Thyroid gland (tissue), 4 donors: ENCODE results near the gene WDTC1.

Experiments
- POLR2A ChIP-seq, 2 donors: fragments of 450-650 bp; IDR thresholded peaks; one replicate each; pipeline ENCODE4 v1.6.1; 2017; ENCODE audit warnings: antibody characterized with exemption in 2 of 2, mild to moderate bottlenecking in 2 of 2, moderate library complexity in 1 of 2
- TF ChIP-seq, protein P1 (sequence below), 6 experiments: fragments of 200-600 bp in 3 of 6; fragments of 450-650 bp in 3 of 6; sonication (generic) in 3 of 6; IDR thresholded peaks; one replicate each; pipeline ENCODE4 v1.5.1; 2016 to 2019; ENCODE audit warnings: antibody characterized with exemption in 6 of 6, mild to moderate bottlenecking in 2 of 6, inconsistent platforms in 1 of 6, moderate library complexity in 1 of 6

DNA sequence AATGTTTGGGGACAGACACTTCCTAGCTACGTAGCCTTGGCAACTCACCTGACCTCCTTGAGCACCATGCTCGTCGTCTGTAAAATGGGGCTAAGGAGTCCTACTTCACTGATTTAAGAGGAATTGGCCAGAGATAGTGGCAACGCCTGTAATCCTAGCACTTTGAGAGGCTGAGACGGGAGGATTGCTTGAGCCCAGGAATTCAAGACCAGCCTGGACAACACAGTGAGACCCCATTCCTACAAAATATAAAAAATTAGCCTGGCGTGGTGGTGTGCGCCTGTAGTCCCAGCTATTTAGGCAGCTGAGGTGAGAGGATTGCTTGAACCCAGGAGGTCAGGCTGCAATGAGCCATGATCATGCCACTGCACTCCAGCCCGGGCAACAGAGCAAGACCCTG is 111.9 kb downstream of the WDTC1 start:
- TF ChIP-seq, protein P1, sequence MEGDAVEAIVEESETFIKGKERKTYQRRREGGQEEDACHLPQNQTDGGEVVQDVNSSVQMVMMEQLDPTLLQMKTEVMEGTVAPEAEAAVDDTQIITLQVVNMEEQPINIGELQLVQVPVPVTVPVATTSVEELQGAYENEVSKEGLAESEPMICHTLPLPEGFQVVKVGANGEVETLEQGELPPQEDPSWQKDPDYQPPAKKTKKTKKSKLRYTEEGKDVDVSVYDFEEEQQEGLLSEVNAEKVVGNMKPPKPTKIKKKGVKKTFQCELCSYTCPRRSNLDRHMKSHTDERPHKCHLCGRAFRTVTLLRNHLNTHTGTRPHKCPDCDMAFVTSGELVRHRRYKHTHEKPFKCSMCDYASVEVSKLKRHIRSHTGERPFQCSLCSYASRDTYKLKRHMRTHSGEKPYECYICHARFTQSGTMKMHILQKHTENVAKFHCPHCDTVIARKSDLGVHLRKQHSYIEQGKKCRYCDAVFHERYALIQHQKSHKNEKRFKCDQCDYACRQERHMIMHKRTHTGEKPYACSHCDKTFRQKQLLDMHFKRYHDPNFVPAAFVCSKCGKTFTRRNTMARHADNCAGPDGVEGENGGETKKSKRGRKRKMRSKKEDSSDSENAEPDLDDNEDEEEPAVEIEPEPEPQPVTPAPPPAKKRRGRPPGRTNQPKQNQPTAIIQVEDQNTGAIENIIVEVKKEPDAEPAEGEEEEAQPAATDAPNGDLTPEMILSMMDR (IDR thresholded peaks at IDR 0.05), result no peak
- TF ChIP-seq POLR2A (IDR thresholded peaks at IDR 0.05), result no peak
